NCI-H146 treated with DMSO at 0.1 percent for 48 hours (cell line): Measurements from ENCODE around the gene PRKCE.

Experiments used
- DNase-seq: peaks from one replicate; lab custom pipeline; 2025; ENCODE audit not compliant: unreplicated experiment; lab: John Stamatoyannopoulos, UW

PRKCE gene

DNA sequence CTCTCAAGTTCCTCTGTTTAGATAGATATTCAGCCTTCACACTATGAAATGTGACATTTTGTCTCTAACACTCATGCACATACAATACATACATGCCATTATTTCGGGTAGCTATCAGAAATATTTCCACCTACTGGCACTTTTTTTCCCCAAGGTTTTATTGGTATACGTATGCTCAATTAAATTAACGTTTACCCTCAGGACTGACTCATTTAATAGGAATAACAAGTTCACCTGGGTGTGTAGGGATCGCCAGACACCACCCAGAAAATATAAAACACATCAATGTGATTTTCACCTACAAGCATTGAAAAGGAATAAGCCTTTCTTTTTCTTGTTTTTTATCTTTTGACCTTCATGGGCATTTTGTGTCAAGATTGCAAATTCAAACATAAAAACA is 507.2 kb downstream of the PRKCE start:
- no peak for DNase-seq

DNA sequence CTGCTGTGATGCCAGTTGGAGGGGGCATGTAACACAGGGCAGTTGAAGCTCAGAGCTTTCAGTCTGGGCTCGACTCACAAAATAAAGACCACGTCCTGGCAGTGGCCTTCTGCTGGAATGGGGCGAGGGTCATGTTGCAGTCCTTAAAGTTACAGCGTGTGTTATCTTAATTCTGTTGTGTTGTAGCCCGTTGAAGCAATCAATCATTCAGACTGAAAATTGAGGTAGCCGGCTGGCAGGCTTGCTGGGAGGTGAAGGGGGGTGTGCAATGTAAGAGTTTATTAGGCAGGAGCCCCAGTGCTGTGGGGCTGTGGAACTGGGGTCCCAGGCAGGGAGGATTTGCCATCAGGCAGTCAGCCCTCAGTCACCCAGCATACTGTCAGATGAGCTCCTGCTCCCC is 508.9 kb downstream of the PRKCE start:
- no peak for DNase-seq

DNA sequence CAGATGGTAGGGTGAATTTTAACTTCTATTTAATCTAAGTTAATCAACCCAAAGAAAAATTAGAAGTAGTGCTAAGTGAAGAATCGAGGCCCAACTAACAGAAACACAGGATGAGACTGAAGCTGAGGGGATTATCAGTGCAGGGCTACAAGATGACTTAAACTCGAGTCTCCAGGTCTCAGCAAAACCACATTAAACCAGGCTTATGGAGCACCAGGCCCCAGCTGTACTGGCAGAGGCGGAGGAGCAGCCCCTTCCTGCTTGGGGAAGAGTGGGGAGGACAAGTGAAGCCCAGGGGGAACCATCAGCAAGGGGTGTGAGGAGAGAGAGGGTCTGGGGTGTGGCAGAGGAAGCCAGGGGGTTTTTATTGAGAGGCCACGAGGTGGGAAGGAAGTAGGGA is 509.8 kb downstream of the PRKCE start:
- DNase-seq = no peak

DNA sequence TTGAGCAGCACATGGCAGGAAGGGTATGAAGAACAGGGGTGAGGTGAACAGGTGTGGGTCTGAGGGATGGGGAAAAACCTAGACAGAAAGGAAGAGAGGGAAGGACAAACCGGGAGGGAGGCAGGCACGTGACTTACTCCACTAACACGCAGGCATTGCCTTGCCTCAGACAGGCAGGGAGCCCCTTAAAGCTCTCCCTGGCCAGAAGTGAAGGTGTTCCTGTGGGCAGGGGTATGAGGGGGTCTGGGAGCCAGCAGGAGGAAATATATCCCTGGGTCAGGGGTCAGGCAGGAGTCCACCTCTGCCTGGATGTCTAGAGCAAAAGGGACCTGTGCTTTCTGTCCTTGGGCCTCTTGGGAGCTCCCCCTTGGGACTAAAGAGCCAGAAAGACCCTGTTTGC is 510.4 kb downstream of the PRKCE start:
- no peak for DNase-seq

DNA sequence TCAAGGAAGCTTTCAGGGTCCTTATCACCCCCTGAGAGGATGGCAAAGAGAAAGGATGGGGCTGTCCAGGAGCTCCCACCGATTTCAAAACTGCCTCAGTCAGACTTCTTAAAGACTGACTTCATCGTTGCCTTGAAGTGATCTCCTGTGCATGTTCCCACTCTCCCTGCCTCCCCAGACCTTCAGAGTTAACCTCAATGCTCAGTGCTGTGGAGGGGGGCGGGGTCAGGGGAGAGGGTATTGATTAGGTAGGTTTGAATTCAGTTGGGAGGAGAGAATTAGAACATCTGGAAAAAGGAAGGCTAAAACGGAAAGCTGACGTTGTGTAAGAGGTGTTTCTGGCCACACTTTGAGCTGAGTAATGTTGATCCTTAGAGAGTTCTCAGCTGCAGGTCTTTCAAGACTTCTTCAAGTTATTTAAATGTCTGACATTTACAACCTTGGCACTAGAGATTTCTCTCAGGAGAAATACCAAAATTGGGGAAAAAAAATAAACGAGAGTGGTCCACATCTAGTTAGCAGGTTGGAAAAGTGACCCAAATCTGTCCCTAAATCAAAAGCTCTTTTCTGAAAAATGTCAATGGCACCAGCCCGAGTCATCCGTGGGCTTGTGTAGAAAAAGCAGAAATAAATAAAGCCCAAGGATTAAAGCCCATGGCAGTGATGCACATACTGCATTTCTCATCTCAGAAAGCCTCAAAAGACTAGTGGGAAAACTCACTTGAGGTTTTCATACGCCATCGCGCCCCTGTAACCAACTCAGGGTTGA is 511.0 kb downstream of the PRKCE start:
- no peak for DNase-seq

DNA sequence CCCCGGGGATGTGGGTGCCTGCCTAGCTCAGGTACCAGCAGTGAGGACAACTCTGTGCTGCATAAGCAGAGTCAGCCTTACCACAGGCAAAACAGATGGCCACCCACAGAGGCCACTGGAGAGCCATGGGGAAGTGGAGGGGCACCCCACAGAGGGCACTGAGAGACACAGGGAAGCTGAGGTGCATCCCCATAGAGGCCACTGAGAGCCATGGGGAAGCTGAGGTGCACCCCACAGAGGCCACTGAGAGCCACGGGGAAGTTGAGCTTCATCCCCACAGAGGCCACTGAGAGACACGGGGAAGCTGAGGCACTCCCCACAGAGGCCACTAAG is 511.6 kb downstream of the PRKCE start:
- no peak for DNase-seq

DNA sequence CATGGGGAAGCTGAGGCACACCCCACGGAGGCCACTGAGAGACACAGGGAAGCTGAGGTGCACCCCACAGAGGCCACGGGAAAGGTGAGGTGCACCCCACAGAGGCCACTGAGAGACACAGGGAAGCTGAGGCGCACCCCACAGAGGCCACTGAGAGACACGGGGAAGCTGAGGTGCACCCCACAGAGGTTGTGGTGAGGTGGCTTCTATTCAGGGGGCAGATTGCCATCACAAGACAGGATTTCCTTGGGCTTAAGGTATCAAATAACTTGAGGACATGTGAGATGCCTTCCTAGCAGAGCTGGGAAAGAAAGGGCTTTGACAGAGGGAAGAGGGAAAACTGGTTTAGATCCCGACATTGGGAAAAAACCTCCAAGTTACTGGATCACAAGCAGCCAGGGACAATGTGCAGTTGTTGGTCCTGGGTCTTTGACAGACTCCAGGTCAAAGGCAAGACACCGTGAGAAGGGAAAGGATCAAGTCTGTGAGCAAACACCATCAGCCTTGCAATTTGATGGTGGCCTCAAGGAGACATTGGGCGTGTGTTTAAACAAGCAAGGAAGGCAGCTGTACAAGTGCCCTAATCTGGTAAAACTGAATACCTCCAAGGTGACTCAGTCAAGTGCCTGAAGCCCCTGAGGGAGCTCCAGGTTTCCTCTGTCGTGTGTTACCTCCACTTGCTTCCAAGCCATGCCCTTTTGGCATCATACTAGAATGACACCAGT is 512.5 kb downstream of the PRKCE start:
- no peak for DNase-seq

DNA sequence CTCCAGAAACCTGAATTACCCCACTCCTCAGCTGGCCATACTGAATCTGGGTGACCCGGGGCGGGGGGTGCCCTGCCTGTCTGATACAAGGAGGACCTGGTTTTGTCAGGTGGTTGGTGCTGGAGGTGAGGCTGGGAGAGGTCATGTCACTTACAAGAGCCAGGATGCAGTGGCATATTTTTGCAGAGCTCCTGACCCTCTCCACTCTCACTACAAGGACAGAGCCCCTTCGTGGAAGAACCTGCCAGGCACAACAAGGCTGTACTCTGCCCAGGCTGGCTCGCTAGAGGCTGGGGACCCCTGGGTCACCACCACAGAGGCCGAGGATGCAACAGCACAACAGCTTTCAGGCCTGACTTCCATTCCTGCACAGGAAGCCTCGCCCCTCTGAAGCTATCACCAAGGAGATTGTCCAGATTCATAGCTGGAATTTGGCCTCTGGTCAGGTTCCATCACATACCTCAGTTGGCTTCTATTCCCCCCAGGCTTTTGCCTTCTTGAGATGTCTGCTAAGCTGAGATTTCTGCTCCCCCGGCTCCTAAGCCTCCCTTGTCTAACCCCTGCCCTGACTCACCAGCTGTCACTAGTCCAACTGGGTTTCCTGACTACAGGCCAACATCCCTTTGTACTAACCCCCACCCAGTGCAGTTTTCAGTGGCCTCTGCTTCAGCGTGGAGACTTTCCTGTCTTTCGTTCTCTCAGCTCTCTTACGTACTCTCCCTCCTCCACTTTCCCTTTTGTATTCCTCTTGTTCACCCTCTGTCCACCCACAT is 513.2 kb downstream of the PRKCE start:
- DNase-seq = no peak

DNA sequence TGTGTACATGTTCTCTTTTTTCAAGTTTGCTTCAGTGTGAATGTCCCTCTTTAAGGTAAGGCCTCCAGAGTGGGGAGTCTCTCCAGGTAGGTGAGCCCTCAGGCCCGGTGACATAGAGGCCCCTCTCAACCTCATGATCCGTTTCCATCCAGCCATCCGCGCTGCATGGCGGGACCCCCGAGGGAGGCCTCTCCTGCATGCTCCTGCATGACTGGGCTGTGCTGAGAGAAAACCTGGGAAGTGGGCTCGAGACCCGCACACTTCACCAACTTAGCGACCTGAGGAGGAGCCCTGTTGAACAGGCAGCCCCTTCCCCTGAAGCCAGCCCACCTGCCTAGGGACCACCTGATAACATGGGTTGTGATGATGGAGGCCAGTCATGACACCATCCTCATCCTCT is 514.4 kb downstream of the PRKCE start:
- DNase-seq = no peak

DNA sequence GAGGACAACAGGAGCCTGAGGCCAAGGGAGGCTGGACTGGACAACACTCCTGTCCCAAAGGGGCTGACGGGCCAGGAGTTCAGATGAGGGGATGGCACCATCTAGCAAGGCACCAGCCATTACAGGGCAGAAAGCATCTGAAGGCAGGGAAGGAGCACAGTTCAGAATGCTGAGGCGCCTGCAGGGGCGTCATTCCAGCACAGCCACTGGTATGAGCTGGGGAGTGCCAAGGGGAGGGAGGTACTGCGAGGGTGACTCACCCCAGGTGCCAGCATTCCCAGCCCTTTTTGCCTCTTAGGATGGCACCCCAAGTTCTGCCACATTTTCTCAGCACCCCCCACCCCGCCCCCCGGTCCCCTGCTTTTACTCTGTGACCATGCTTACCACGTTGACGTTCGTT is 515.9 kb downstream of the PRKCE start:
- DNase-seq = no peak

DNA sequence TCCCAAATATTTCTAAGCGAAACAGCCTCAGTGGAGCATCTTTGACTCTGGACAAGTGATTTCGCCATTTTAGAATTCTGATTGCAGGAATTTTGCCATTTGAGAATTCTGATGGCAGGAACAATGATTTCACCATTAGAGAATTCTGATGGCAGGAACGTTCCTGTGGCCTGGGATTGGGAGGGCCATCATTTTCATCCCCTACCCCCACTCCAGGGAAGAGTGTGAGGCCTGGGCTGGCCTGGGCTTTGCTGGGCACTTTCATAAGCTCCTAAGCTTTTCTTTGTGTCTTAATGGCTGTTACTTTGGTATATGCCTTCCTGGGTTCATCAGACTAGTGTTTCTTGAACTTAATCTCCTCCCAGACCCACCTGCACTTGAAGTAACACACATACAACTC is 516.4 kb downstream of the PRKCE start:
- no peak for DNase-seq

DNA sequence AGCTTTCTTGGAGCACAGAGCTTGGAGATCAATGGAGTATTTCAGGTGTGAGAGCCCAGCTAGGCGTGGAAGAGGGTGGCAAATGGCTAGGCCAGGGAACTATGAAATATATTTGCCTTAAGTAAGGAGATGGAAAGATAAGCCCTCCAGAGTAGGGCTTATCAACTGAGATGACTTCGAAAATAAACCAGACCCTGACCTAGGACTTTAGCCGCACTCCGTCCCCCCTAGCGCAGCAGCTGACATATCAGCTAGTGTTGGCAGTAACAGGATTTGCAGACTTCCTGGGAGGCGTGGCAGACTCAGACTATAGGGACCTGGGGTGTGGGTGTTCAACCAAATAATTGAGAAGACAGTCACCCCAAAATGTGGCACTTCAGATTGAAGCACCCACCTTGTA is 518.0 kb downstream of the PRKCE start:
- DNase-seq = no peak

DNA sequence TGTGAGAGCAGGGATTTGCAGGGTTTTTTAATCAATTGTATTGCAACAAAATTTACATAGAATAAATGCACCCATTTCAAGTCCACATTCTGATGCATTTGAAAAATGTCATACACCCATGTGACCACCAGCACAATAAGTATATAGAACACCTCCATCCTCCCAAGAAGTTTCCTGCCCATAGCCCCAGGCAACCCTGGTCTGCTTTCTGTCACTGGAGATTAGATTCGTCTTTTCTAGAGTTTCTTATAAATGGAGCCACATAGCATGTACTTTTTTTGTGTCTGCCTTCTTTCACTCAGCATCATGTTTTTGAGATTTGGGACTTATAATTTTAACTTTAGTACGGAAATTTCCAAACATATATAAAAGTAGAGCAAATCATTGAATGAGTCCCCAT is 518.6 kb downstream of the PRKCE start:
- DNase-seq = no peak

DNA sequence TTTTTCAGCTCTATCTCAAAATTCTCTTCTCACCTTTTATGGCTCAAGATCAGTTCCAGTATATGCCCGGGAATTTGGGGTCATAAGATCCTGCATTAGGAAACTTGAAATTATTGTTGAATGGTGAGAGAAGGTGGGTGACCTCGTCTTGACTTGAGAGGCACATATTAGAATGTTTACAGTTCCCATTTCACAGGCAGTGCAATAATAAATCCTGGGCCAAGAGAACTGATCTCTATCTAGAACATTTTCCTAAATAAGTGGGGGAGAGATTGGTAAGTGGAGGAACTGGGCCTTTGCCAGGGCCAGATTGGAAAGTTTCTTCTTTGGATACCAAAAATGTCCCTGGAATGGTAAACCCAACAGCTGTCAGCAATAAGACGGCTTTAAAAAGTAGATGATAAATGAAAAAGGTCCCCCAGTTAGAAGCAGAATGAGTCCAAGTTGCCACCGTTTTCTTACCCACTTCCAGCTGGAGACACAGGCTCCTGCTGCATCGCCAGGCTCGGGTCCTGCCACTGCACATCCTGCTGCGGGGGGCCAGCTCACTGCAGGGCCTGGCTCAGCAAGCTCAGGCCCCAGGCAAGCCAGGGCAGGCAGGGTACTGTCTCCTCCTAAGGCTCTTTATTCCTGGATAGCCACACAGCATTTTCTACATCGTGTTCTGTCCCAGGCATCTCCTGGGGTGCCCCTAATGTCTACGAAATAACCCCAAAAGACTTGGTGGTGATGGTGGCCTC is 519.3 kb downstream of the PRKCE start:
- no peak for DNase-seq

DNA sequence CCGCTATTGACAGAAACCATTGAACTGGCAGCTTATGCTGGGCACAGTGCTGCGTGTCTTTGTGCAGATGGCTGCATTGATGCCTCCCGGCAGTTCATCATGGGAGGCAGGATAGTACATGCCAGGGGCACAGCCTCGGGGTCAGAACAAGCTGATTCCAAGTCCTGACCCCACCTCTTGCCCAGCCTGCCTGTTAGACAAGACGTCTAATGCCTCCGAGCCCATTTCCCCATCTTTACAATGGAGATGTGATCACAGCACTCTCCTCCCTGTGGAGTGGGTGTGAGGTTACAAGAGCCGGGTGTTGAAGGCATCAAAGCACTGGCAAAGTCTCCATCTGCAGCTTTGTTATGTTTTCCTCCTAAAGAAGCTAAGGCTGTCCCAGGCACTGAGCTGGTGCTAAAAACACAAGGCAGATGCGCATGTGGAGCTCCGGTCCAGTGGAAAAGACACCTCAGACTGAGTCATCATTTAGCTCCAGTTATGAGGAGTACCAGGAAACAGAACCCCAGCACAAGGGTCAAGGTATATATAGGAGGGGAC is 520.0 kb downstream of the PRKCE start:
- no peak for DNase-seq

DNA sequence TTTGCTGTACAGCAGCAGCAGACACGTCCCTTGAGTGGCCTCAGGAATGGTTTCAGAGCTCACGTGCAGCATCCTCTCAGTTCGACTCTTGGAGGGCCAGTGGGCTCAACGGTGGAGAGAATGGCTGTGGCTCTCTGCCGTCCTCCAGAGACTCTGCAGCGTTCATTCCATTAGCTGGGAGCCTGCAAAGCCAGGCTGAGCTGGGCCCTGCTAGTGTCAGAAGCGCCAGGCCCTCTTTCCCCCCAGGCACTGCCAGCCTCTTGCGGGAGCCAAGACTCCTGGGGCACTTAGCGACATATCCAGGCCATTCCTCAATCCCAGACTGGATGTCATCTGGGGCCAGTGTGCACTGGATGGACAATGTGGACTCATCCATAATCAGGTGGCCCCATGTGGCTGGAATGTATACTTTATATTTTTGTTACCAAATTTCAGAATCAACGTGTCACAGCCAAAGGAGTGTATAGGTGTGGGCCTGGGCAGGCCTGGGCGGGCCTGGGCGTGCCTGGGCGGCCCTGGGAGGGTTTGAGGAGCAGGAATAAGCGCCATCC is 520.6 kb downstream of the PRKCE start:
- no peak for DNase-seq

DNA sequence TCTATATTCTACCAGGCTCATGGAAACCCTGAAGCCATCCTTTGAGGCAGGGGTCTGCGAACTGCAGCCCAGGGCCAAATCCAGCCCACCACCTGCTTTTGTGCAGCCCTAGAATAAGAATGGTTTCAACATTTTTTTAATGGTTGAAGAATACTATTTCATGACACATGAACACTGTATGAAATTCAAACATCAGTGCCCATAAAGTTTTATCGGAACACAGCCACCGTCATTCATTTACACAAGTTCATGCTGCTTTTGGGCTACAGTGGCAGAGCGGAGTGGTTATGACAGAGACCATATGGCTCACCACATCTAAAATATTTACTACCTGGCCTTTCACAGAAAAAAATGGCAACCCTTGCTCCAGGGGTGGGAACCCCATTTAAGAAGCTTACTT is 521.6 kb downstream of the PRKCE start:
- DNase-seq = no peak

DNA sequence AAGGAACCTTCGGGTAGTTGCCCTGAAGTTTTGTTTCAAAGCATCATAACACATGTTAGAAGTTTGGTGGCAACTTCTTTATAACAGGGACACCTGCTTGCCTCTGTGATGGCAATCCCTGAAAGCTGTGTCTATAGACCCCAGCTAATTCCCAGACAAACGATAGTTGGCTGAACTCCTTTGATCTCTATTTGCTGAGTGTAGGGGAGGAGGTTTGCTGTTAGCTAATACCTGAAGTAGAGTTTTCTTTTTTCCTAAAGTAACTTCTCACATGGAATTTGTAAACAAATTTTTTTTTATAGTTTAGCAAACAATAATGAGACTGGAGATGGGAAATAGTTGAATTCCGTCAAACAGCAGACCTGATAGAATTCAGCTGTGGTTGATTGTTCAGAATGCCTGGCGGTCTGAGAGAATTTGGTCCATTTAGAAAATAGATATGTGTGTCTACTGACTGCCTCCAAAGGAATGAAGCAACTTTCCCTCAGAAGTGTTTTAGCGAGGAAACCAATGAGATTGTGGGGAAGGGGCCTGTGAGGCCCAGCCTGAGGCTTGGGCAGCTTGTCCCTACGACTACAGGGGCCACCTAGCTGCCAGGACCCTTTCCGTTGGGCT is 522.3 kb downstream of the PRKCE start:
- no peak for DNase-seq

DNA sequence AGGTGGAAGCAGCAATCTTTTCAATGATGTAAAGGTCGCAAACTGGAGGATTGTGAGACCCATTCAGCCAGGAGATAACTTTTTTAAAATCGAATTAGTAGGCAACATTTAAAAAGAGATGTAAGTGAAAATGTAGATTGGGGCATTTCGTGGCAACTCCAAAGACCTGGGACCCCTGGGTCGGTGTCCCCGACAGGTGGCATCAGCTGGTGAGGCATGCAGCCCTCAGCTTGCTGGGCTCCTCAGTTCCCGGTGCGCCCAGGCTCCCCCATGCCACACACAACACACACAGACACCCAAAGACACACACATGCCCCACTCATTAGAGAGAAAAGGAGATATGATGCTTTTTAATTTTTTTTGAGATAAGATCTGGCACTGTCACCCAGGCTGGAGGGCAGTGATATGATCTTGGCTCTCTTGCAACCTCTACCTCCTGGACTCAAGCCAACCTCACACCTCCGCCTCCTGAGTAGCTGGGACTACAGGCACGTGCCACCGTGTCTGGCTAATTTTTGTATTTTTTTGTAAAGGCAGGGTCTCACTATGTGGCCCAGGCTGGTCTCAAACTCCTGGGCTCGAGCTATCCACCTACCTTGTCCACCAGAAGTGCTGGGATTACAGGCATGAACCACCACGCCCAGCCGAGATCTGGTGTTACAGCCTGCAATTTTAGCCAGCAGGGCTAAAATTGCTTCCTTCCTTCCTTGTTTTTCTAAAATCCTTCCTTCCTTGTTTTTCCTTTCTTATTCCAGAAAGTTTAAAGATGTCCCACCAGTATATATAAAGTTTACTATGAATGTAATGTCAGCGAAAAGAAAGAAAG is 523.1 kb downstream of the PRKCE start:
- DNase-seq = no peak

DNA sequence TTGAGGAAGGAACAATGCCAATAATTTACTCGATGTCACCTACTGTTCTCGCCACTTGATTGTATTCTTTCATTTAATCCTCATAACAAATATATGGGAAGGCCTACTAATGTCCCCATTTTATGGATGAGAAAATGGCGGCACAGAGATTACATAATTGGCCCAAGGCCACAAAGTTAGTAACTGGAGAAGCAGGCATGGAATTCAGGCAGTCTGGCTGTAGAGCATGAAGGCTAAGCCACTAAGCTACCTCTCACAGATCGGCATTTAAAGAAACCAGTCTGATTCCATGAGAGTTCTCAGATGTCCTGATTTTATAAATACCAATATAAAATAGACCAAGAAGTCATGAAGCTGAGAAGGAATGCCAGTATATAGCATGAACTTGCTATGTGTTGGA is 523.9 kb downstream of the PRKCE start:
- DNase-seq = no peak
